ENCODE data around the gene TEC.

The TEC gene

GRCh38 chr4:48126621-48127020 lies 143.0 kb downstream of the TEC start:
- no peak for DNase-seq (ENCODE audit: low read depth in 2 of 2)

GRCh38 chr4:48124870-48125269 lies 144.8 kb downstream of the TEC start:
- no peak for DNase-seq (ENCODE audit: low read depth in 2 of 2)

- no peak for DNase-seq (ENCODE audit: low read depth in 2 of 2)
Observed at GRCh38 chr4:48122756-48123155, 146.9 kb downstream of the TEC start.

- DNase-seq (ENCODE audit: low read depth in 2 of 2) = no peak
Observed at GRCh38 chr4:48121180-48121579, 148.5 kb downstream of the TEC start.

GRCh38 chr4:48120132-48120531 lies 149.5 kb downstream of the TEC start:
- no peak for DNase-seq (ENCODE audit: low read depth in 2 of 2)

GRCh38 chr4:48119646-48120045 lies 150.0 kb downstream of the TEC start:
- no peak for DNase-seq (ENCODE audit: low read depth in 2 of 2)

GRCh38 chr4:48118081-48118480 lies 151.6 kb downstream of the TEC start:
- no peak for DNase-seq (ENCODE audit: low read depth in 2 of 2)

GRCh38 chr4:48116582-48116981 lies 153.1 kb downstream of the TEC start:
- no peak for DNase-seq (ENCODE audit: low read depth in 2 of 2)

- no peak for DNase-seq (ENCODE audit: low read depth in 2 of 2)
Observed at GRCh38 chr4:48114412-48114811, 155.2 kb downstream of the TEC start.

- DNase-seq (ENCODE audit: low read depth in 2 of 2) = no peak
Observed at GRCh38 chr4:48112017-48112667, 157.5 kb downstream of the TEC start.

GRCh38 chr4:48110452-48110978 lies 159.1 kb downstream of the TEC start:
- no peak for DNase-seq (ENCODE audit: low read depth in 2 of 2)

GRCh38 chr4:48109413-48110263 lies 160.0 kb downstream of the TEC start:
- no peak for DNase-seq (ENCODE audit: low read depth in 2 of 2)

- DNase-seq (ENCODE audit: low read depth in 2 of 2) = no peak
Observed at GRCh38 chr4:48108309-48109073, 161.1 kb downstream of the TEC start.

GRCh38 chr4:48105230-48105629 lies 164.4 kb downstream of the TEC start:
- no peak for DNase-seq (ENCODE audit: low read depth in 2 of 2)

- DNase-seq (ENCODE audit: low read depth in 2 of 2) = no peak
Observed at GRCh38 chr4:48103483-48104139, 166.0 kb downstream of the TEC start.

GRCh38 chr4:48102303-48102702 lies 167.3 kb downstream of the TEC start:
- no peak for DNase-seq (ENCODE audit: low read depth in 2 of 2)

GRCh38 chr4:48100256-48100655 lies 169.4 kb downstream of the TEC start:
- no peak for DNase-seq (ENCODE audit: low read depth in 2 of 2)

GRCh38 chr4:48095441-48095840 lies 174.2 kb downstream of the TEC start:
- DNase-seq (ENCODE audit: low read depth in 2 of 2) = no peak

- DNase-seq (ENCODE audit: low read depth in 2 of 2) = no peak
Observed at GRCh38 chr4:48093991-48094416, 175.6 kb downstream of the TEC start.

GRCh38 chr4:48090621-48091020 lies 179.0 kb downstream of the TEC start:
- no peak for DNase-seq (ENCODE audit: low read depth in 2 of 2)

- no peak for DNase-seq (ENCODE audit: low read depth in 2 of 2)
Observed at GRCh38 chr4:48085821-48086589, 183.6 kb downstream of the TEC start.

Data from stimulated activated CD8-positive, alpha-beta memory T cell treated with anti-CD3 and anti-CD28 coated beads, Interleukin-7, amount 100 ng/mL, for 1 hour (primary cell).